IMR-90 (cell line): ENCODE results near the gene SH3BP2.

Source experiments
- BHLHE40 ChIP-seq: fragments of 150-350 bp; IDR thresholded peaks from 2 replicates; pipeline ENCODE4 v1.6.1; 2016; ENCODE audit warnings: mild to moderate bottlenecking, low read depth, low read length
- CEBPB ChIP-seq: IDR thresholded peaks from 2 replicates; pipeline ENCODE4 v1.6.1; 2012; ENCODE audit warnings: low read depth, low read length, improper control_type of control experiment
- MAZ ChIP-seq: IDR thresholded peaks from 2 replicates; pipeline ENCODE4 v1.6.1; 2012; ENCODE audit warnings: low read depth, mild to moderate bottlenecking, low read length, improper control_type of control experiment, moderate library complexity, borderline replicate concordance
- NFE2L2 ChIP-seq: fragments of 150-350 bp; IDR thresholded peaks from 2 replicates; pipeline ENCODE4 v1.6.1; 2016; ENCODE audit warnings: low read depth, mild to moderate bottlenecking, low read length
- POLR2A ChIP-seq: IDR thresholded peaks from 2 replicates; pipeline ENCODE4 v1.6.1; 2012; ENCODE audit warnings: mild to moderate bottlenecking, low read depth, low read length
- TF ChIP-seq, protein P1 (sequence below): conservative IDR thresholded peaks from 2 replicates; pipeline ENCODE4 v1.5.1; 2012; ENCODE audit warnings: mild to moderate bottlenecking, low read depth, low read length, improper control_type of control experiment
- TF ChIP-seq, protein P2 (sequence below): fragments of 150-350 bp; IDR thresholded peaks from 2 replicates; pipeline ENCODE4 v1.6.1; 2016; ENCODE audit warnings: low read depth, mild to moderate bottlenecking, low read length, moderate library complexity, borderline replicate concordance

DNA sequence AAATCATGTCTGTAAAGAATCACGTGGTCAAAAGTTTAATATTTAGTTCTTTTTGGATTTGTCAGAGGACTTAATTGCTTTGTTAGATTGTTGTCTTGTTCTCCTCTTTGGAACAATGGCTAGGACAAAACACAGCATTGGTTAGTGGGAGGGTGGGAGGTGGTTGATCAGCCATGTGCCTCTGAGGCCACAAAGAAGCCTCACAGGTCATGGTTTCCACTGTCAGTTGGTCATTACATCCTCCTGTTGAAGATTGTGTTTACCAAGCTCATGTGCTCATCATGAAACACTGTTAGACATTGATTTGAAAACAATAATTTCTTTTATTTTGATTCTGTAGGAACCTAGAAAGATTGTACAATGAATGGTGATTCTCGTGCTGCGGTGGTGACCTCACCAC lies 82.7 kb downstream of the SH3BP2 start:
- TF ChIP-seq, protein P1, sequence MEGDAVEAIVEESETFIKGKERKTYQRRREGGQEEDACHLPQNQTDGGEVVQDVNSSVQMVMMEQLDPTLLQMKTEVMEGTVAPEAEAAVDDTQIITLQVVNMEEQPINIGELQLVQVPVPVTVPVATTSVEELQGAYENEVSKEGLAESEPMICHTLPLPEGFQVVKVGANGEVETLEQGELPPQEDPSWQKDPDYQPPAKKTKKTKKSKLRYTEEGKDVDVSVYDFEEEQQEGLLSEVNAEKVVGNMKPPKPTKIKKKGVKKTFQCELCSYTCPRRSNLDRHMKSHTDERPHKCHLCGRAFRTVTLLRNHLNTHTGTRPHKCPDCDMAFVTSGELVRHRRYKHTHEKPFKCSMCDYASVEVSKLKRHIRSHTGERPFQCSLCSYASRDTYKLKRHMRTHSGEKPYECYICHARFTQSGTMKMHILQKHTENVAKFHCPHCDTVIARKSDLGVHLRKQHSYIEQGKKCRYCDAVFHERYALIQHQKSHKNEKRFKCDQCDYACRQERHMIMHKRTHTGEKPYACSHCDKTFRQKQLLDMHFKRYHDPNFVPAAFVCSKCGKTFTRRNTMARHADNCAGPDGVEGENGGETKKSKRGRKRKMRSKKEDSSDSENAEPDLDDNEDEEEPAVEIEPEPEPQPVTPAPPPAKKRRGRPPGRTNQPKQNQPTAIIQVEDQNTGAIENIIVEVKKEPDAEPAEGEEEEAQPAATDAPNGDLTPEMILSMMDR = no peak
- TF ChIP-seq BHLHE40 = no peak
- no peak for TF ChIP-seq POLR2A
- TF ChIP-seq, protein P2, sequence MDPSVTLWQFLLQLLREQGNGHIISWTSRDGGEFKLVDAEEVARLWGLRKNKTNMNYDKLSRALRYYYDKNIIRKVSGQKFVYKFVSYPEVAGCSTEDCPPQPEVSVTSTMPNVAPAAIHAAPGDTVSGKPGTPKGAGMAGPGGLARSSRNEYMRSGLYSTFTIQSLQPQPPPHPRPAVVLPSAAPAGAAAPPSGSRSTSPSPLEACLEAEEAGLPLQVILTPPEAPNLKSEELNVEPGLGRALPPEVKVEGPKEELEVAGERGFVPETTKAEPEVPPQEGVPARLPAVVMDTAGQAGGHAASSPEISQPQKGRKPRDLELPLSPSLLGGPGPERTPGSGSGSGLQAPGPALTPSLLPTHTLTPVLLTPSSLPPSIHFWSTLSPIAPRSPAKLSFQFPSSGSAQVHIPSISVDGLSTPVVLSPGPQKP = no peak
- no peak for TF ChIP-seq NFE2L2
- TF ChIP-seq MAZ = no peak
- TF ChIP-seq CEBPB = no peak
